ENCODE results near the gene SLC16A3.

DNA sequence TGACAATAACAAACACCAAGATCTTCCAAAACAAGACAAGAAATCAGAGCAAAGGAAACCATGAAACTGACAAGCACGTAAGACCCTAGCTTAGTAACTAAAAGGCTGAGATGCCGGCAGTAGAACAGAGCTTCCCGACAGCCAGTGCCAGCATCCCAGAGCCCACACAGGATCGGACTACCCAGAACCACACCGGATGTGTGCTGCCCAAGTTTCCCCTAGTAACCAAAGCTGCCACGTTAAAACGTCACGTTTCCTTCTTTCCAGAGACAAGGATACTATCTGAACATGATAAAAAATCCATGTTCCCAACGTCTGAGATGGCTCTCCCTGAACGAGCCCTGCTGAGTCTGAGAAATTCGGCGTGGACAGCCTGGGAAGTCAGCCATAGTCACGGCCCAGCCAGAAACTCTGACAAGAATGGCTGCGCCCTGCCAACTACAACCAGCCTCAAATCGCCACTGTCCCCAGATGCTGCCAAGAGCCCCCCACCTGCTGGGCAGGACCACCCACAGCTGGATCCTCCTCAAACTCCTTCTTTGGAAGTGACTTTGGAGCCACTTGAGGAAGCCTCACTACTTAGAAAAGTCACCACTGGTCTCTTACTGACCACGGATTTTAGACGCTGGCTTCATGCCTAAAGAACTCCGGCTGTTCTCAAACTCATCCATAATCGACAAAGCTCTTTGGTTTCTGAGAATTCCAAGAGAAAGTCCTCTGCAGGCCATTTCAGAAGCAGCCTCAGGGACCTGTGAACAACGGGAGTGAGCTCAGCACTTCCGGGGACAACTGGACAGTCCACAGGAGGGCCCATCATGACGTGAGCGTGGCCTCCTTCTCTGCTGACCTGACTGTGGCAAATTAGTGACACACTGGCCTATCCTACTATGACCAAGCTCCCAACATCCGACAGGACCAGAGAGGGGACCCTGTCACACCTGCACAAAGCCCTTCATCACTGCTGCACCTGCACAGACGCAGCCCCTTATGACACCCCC is 32.9 kb upstream of the SLC16A3 start:
- no peak for TF ChIP-seq CTCF (IDR thresholded peaks at IDR 0.05; ENCODE audit: insufficient read depth, low read length)
- no peak for TF ChIP-seq POLR2AphosphoS5 (IDR thresholded peaks at IDR 0.05; ENCODE audit: low read depth)

All from HL-60 (cell line).